ENCODE results near the gene ZNF214.

The ZNF214 gene

GRCh38 chr11:7020183-7020917 is at the start of gene ZNF214, which contains the start of gene NLRP14:
Gene ZNF214 (minus strand): TSS chr11:7020346. CDS start chr11:7002835, 17,511 bp downstream.
Gene NLRP14 (plus strand): TSS chr11:7020479. CDS start chr11:7038587, 18,108 bp downstream.
- peak; percentile 81 to 82 for DNase-seq

- no peak for DNase-seq
These were observed 42.4 kb upstream of the ZNF214 start for GRCh38 chr11:7062534-7062933.

- DNase-seq: no peak
These were observed 40.7 kb upstream of the ZNF214 start for GRCh38 chr11:7060868-7061267.

GRCh38 chr11:7057641-7058040 is 37.5 kb upstream of the ZNF214 start:
- DNase-seq: no peak

- no peak for DNase-seq
These were observed 36.8 kb upstream of the ZNF214 start for GRCh38 chr11:7056828-7057513.

GRCh38 chr11:7050191-7050590 is 30.0 kb upstream of the ZNF214 start:
- no peak for DNase-seq

- no peak for DNase-seq
These were observed 26.5 kb upstream of the ZNF214 start for GRCh38 chr11:7046474-7047175.

GRCh38 chr11:7034019-7034418 is 13.9 kb upstream of the ZNF214 start:
- no peak for DNase-seq

GRCh38 chr11:7032692-7033091 is 12.5 kb upstream of the ZNF214 start:
- no peak for DNase-seq

- no peak for DNase-seq
These were observed 11.3 kb upstream of the ZNF214 start for GRCh38 chr11:7031471-7031871.

- DNase-seq: no peak
These were observed 10.7 kb upstream of the ZNF214 start for GRCh38 chr11:7030836-7031235.

- DNase-seq: no peak
These were observed 8.0 kb upstream of the ZNF214 start for GRCh38 chr11:7028141-7028540.

GRCh38 chr11:7021318-7021717 is 1.2 kb upstream of the ZNF214 start:
- DNase-seq: no peak

- DNase-seq: peak in 1 of 2 donors; percentile 44
These were observed 505 bp downstream of the ZNF214 start for GRCh38 chr11:7019500-7020182.

- DNase-seq: no peak
These were observed 4.1 kb downstream of the ZNF214 start for GRCh38 chr11:7016011-7016410.

- no peak for DNase-seq
These were observed 6.0 kb downstream of the ZNF214 start for GRCh38 chr11:7014118-7014517.

- no peak for DNase-seq
These were observed 15.7 kb downstream of the ZNF214 start for GRCh38 chr11:7004482-7004881.

GRCh38 chr11:6995703-6996102 is 24.4 kb downstream of the ZNF214 start:
- DNase-seq: no peak

GRCh38 chr11:6992457-6993417 is 27.4 kb downstream of the ZNF214 start:
- DNase-seq: no peak

GRCh38 chr11:6992026-6992425 is 28.1 kb downstream of the ZNF214 start:
- DNase-seq: no peak

GRCh38 chr11:6991227-6991626 is 28.9 kb downstream of the ZNF214 start:
- no peak for DNase-seq

GRCh38 chr11:6988506-6988905 is 31.6 kb downstream of the ZNF214 start:
- no peak for DNase-seq

All from hippocampal formation (tissue), 2 donors.